HepG2 (cell line): ENCODE results near the gene MAP3K7CL. TPM values are rescaled to one million over a fixed set of nuclear protein-coding genes. Genes with fewer than 3 reads are reported as not detected.

ENCODE experiments used
- ATAC-seq: fragments of 200-7000 bp; cut with Tn5 transposase; 3 replicates; pipeline ENCODE4 v1.9.1; 2020; ENCODE audit warnings: mild to moderate bottlenecking, moderate library complexity
- BruUV-seq: library from RNA; stranded (reverse); fragments of 400-500 nt; replicated peaks from 2 replicates; lab custom pipeline; 2021; lab: Mats Ljungman, UMichigan
- CTCF ChIA-PET: fragments of 300-600 bp; formaldehyde crosslinking; extraction: SDS; loops from one replicate; lab custom pipeline; 2021; ENCODE audit warnings: low total read pairs, inconsistent platforms, low intra/inter-chr PET ratio; lab: Yijun Ruan, JAX
- POLR2A ChIA-PET: fragments of 350-600 bp; sonication (Branson Sonifier 250); formaldehyde crosslinking; loops from one replicate; lab custom pipeline; 2020; ENCODE audit warnings: antibody characterized with exemption, inconsistent platforms; lab: Yijun Ruan, JAX
- DNase-seq: peaks from one replicate; pipeline ENCODE4 v3.0.0-alpha.2; 2015; ENCODE audit warnings: low spot score
- FAIRE-seq: peaks from 3 replicates; lab custom pipeline; 2011; peaks lifted over from hg19 to GRCh38; lab: Jason Lieb, UNC
- H2AFZ ChIP-seq: one replicate; pipeline ENCODE4 v1.6.1; 2011; ENCODE audit warnings: low read length, inconsistent platforms
- H3K27ac ChIP-seq: fragments of 300-600 bp; 3 replicates; pipeline ENCODE4 v1.8.0; 2011; ENCODE audit warnings: mixed run types, mild to moderate bottlenecking, mixed read lengths, low read length, inconsistent platforms; ENCODE audit not compliant: insufficient read depth; ENCODE audit errors: extremely low read length
- H3K27me3 ChIP-seq, 2 experiments: fragments of 200-600 bp in 1 of 2; 2 replicates in 1 of 2; 3 replicates in 1 of 2; pipeline versions ENCODE4 v1.6.0 to v1.8.0; 2011; ENCODE audit warnings: low read length in 2 of 2, mild to moderate bottlenecking in 2 of 2, moderate library complexity in 2 of 2, inconsistent platforms in 1 of 2; ENCODE audit not compliant: insufficient read depth in 2 of 2, control insufficient read depth in 1 of 2
- H3K36me3 ChIP-seq, 2 experiments: fragments of 200-600 bp in 1 of 2; replicated peaks in 1 of 2; 2 replicates in 1 of 2; 3 replicates in 1 of 2; pipeline versions ENCODE4 v1.5.1 to v1.8.0; 2011; ENCODE audit warnings: low read length in 2 of 2, inconsistent platforms in 1 of 2; ENCODE audit not compliant: insufficient read depth in 2 of 2, control insufficient read depth in 1 of 2
- H3K4me1 ChIP-seq: 2 replicates; pipeline ENCODE4 v1.5.1; 2012; ENCODE audit warnings: low read length, inconsistent platforms; ENCODE audit not compliant: insufficient read depth
- H3K4me2 ChIP-seq: 2 replicates; pipeline ENCODE4 v1.6.0; 2011; ENCODE audit warnings: low read depth, low read length, inconsistent platforms
- H3K4me3 ChIP-seq, 3 experiments: fragments of 200-600 bp in 1 of 3; sonication (generic), shearing (Covaris generic) in 1 of 3; replicated peaks in 1 of 3; 2 replicates each; pipeline ENCODE4 v1.5.1; 2011 to 2016; ENCODE audit warnings: low read length in 3 of 3, inconsistent platforms in 2 of 3, low read depth in 2 of 3, mild to moderate bottlenecking in 2 of 3, control low read depth in 1 of 3, mixed read lengths in 1 of 3; ENCODE audit not compliant: insufficient read depth in 1 of 3
- H3K79me2 ChIP-seq: one replicate; pipeline ENCODE4 v1.6.1; 2011; ENCODE audit warnings: low read length, inconsistent platforms; ENCODE audit not compliant: insufficient read depth
- H3K9ac ChIP-seq: 2 replicates; pipeline ENCODE4 v1.6.0; 2011; ENCODE audit warnings: mild to moderate bottlenecking, low read depth, low read length, inconsistent platforms; ENCODE audit not compliant: insufficient read depth
- H3K9me3 ChIP-seq: 2 replicates; pipeline ENCODE4 v1.5.1; 2012; ENCODE audit warnings: mild to moderate bottlenecking, low read length
- H4K20me1 ChIP-seq: 2 replicates; pipeline ENCODE4 v1.6.0; 2011; ENCODE audit warnings: inconsistent platforms, mild to moderate bottlenecking, low read length, moderate library complexity; ENCODE audit not compliant: insufficient read depth
- GMEB1 ChIP-seq: sonication (generic); formaldehyde crosslinking; IDR thresholded peaks from 2 replicates; pipeline ENCODE4 v1.5.1; 2020; ENCODE audit warnings: missing genetic modification reagents, mild to moderate bottlenecking, borderline replicate concordance
- GPBP1L1 ChIP-seq: sonication (generic); formaldehyde crosslinking; IDR thresholded peaks from 2 replicates; pipeline ENCODE4 v1.5.0; 2020; ENCODE audit warnings: mild to moderate bottlenecking, missing genetic modification reagents
- MEF2D ChIP-seq: sonication (generic); formaldehyde crosslinking; IDR thresholded peaks from 2 replicates; pipeline ENCODE4 v1.5.1; 2020; ENCODE audit warnings: mild to moderate bottlenecking, missing genetic modification reagents
- ZBTB14 ChIP-seq: sonication (generic); formaldehyde crosslinking; IDR thresholded peaks from 2 replicates; pipeline ENCODE4 v1.4.0; 2020; ENCODE audit warnings: missing genetic modification reagents
- ZBTB7B ChIP-seq: sonication (generic); formaldehyde crosslinking; IDR thresholded peaks from 2 replicates; pipeline ENCODE4 v1.4.0; 2020; ENCODE audit warnings: missing genetic modification reagents
- ZNF136 ChIP-seq: sonication (generic); formaldehyde crosslinking; IDR thresholded peaks from 2 replicates; pipeline ENCODE4 v1.8.1; 2022; ENCODE audit warnings: low read depth, mild to moderate bottlenecking, moderate library complexity, missing genetic modification reagents
- ZNF451 ChIP-seq: sonication (generic); formaldehyde crosslinking; IDR thresholded peaks from 2 replicates; pipeline ENCODE4 v1.5.0; 2020; ENCODE audit warnings: mild to moderate bottlenecking, missing genetic modification reagents
- ZNF574 ChIP-seq: sonication (generic); formaldehyde crosslinking; IDR thresholded peaks from 2 replicates; pipeline ENCODE4 v1.4.0; 2020; ENCODE audit warnings: missing genetic modification reagents
- ZNF737 ChIP-seq: sonication (generic); formaldehyde crosslinking; IDR thresholded peaks from 2 replicates; pipeline ENCODE4 v1.5.0; 2020; ENCODE audit warnings: missing genetic modification reagents, mild to moderate bottlenecking, borderline replicate concordance
- ZNF747 ChIP-seq: sonication (generic); formaldehyde crosslinking; IDR thresholded peaks from 2 replicates; pipeline ENCODE4 v1.8.1; 2023; ENCODE audit warnings: missing genetic modification reagents, mild to moderate bottlenecking, borderline replicate concordance
- ZNF841 ChIP-seq: sonication (generic); formaldehyde crosslinking; IDR thresholded peaks from 2 replicates; pipeline ENCODE4 v1.8.1; 2023; ENCODE audit warnings: missing genetic modification reagents, borderline replicate concordance
- WGBS: methylation state at CpG from one replicate; pipeline ENCODE4 v1.1.6; 2017; ENCODE audit warnings: low lambda C conversion rate; 5-methylcytosine and 5-hydroxymethylcytosine counted together
- in situ Hi-C: cut with HindIII; loops from 2 replicates; pipeline ENCODE4 v1.10.0; 2017; ENCODE audit warnings: low pct_unique_long_range_greater_than_20kb; ENCODE audit not compliant: extremely low pct_ligation_motif_present
- intact Hi-C: fragments of 100-400 bp; cut with micrococcal nuclease; formaldehyde crosslinking; loops from one replicate; pipeline ENCODE4 v1.10.0; 2022; ENCODE audit not compliant: unreplicated experiment
- polyA plus RNA-seq, 8 experiments: library from polyadenylated mRNA; depleted of rRNA in 3 of 8; stranded (reverse) in 7 of 8; unstranded in 1 of 8; fragments of >200 nt; fragmentation: Illumina TruSeq in 4 of 8; extraction: Trizol in 4 of 8; gene quantifications; 2 replicates each; pipeline versions ENCODE4 v1.2.1 to v1.2.3, GENCODE V29; 2011 to 2016; ENCODE audit warnings: low read depth in 4 of 8, missing spikeins in 1 of 8, mixed read lengths in 1 of 8; ENCODE audit not compliant: insufficient read depth in 1 of 8
- total RNA-seq, 5 experiments: library from RNA; depleted of rRNA; stranded (reverse); fragments of >200 nt; fragmentation: Illumina TruSeq; extraction: Trizol; gene quantifications; 2 replicates each; pipeline ENCODE4 v1.2.3, GENCODE V29; 2016; ENCODE audit warnings: low read depth in 1 of 5
- TF ChIP-seq, protein P1 (sequence below): sonication (generic); formaldehyde crosslinking; IDR thresholded peaks from 2 replicates; pipeline ENCODE4 v1.8.0; 2022; ENCODE audit warnings: mild to moderate bottlenecking, missing genetic modification reagents, moderate library complexity
- TF ChIP-seq, protein P2 (sequence below): sonication (generic); formaldehyde crosslinking; IDR thresholded peaks from 2 replicates; pipeline ENCODE4 v1.4.0; 2020; ENCODE audit warnings: low read depth, mild to moderate bottlenecking, missing genetic modification reagents

MAP3K7CL gene
- total and polyA plus RNA-seq, 2 of the 13 experiments (the other 11 are each of a cell fraction or from before 2014, with no cell fraction given), result 0.04 to 0.15 TPM

DNA sequence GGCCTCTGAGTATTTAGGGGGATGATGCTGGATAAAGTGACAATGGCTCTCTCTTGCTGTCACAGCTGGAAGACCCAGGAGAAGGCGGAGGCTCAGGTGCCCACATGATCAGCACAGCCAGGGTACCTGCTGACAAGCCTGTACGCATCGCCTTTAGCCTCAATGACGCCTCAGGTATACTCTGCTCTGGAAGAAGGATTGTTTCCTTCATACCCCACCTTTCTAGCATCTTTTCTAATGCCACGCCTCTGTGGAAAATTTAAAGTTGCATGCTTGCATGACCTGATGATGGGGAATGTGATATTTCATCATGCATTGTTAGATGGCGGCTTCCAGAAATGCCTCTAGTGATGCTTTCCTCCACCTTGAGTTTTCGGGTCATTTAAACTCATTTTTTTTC, 2.8 kb downstream of the MAP3K7CL start:
- no peak for ATAC-seq
- intact Hi-C loops (no loop called here), in situ Hi-C loops (no loop called here)
- CTCF ChIA-PET, result no interaction called here
- POLR2A ChIA-PET, result no interaction called here
- no peak overlapping the region for H3K27ac ChIP-seq
- no peaks in the 10 kb centered on the region for H3K9me3 ChIP-seq
- FAIRE-seq, result no peak
- no peak overlapping the region for H3K4me2 ChIP-seq
- no TSS peak for BruUV-seq
- WGBS, result 35% methylated on average over 7 of the region's 7 CpGs
- no peaks in the 10 kb centered on the region for H3K4me1 ChIP-seq
- no peak overlapping the region for H3K9ac ChIP-seq
- H4K20me1 ChIP-seq, result no peaks in the 10 kb centered on the region
- H3K36me3 ChIP-seq, result no peaks in the 10 kb centered on the region
- H2AFZ ChIP-seq, result no peak overlapping the region
- no peaks in the 10 kb centered on the region for H3K79me2 ChIP-seq
- H3K4me3 ChIP-seq, result no peak overlapping the region
- DNase-seq, result no peak
- H3K27me3 ChIP-seq, result peaks cover 0 to 2% of the 10 kb centered on the region in 2 experiments; a peak in 2 of 5 replicates
- TF ChIP-seq ZNF451 (CRISPR knock-in tag), result no peak
- TF ChIP-seq ZNF136 (CRISPR knock-in tag), result no peak
- no peak for TF ChIP-seq MEF2D
- TF ChIP-seq ZBTB14 (CRISPR knock-in tag), result no peak
- no peak for TF ChIP-seq GMEB1 (CRISPR knock-in tag)
- no peak for TF ChIP-seq ZNF574 (CRISPR knock-in tag)
- TF ChIP-seq, protein P1, sequence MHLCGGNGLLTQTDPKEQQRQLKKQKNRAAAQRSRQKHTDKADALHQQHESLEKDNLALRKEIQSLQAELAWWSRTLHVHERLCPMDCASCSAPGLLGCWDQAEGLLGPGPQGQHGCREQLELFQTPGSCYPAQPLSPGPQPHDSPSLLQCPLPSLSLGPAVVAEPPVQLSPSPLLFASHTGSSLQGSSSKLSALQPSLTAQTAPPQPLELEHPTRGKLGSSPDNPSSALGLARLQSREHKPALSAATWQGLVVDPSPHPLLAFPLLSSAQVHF (CRISPR knock-in tag), result no peak
- no peak for TF ChIP-seq ZNF737 (CRISPR knock-in tag)
- TF ChIP-seq ZNF841 (CRISPR knock-in tag), result no peak
- no peak for TF ChIP-seq GPBP1L1 (CRISPR knock-in tag)
- no peak for TF ChIP-seq ZBTB7B
- no peak for TF ChIP-seq ZNF747 (CRISPR knock-in tag)
- TF ChIP-seq, protein P2, sequence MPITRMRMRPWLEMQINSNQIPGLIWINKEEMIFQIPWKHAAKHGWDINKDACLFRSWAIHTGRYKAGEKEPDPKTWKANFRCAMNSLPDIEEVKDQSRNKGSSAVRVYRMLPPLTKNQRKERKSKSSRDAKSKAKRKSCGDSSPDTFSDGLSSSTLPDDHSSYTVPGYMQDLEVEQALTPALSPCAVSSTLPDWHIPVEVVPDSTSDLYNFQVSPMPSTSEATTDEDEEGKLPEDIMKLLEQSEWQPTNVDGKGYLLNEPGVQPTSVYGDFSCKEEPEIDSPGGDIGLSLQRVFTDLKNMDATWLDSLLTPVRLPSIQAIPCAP (CRISPR knock-in tag), result no peak
